IMR-90 (cell line): ENCODE data around the gene EXOC4. TPM values are rescaled to one million over a fixed set of nuclear protein-coding genes. Genes with fewer than 3 reads are reported as not detected.

Experiments
- ATAC-seq: fragments of 200-7000 bp; cut with Tn5 transposase; 2 replicates; pipeline ENCODE4 v1.9.1; 2020; ENCODE audit warnings: low read depth, mild to moderate bottlenecking, moderate library complexity
- BruUV-seq: library from RNA; stranded (reverse); fragments of 400-500 nt; replicated peaks from 2 replicates; lab custom pipeline; 2021; lab: Mats Ljungman, UMichigan
- CTCF ChIA-PET: fragments of 300-600 bp; formaldehyde crosslinking; extraction: SDS; loops from one replicate; lab custom pipeline; 2021; ENCODE audit warnings: antibody characterized with exemption; lab: Yijun Ruan, JAX
- POLR2A ChIA-PET: fragments of 300-600 bp; sonication (Branson Sonifier 250); formaldehyde crosslinking; loops from one replicate; lab custom pipeline; 2022; ENCODE audit warnings: antibody characterized with exemption; ENCODE audit not compliant: unreplicated experiment; lab: Charles Lee
- DNase-seq: peaks from one replicate; pipeline ENCODE4 v3.0.0; 2013
- H2AFZ ChIP-seq: replicated peaks from 2 replicates; pipeline ENCODE3; 2013; ENCODE audit warnings: low read length, mild to moderate bottlenecking; ENCODE audit not compliant: poor library complexity
- H2AK5ac ChIP-seq: 2 replicates; pipeline ENCODE4 v1.6.1; 2013; ENCODE audit warnings: low read depth, low read length, inconsistent platforms
- H2AK9ac ChIP-seq: replicated peaks from 2 replicates; pipeline ENCODE3; 2013; ENCODE audit warnings: mild to moderate bottlenecking, low read depth, low read length, moderate library complexity; ENCODE audit not compliant: poor library complexity
- H2BK120ac ChIP-seq: 2 replicates; pipeline ENCODE4 v1.6.1; 2013; ENCODE audit warnings: low read depth, low read length, inconsistent platforms
- H2BK15ac ChIP-seq: 3 replicates; pipeline ENCODE4 v1.6.1; 2013; ENCODE audit warnings: low read depth, low read length, inconsistent platforms
- H2BK20ac ChIP-seq: 2 replicates; pipeline ENCODE4 v1.6.1; 2013; ENCODE audit warnings: low read depth, mild to moderate bottlenecking, inconsistent platforms, low read length, moderate library complexity
- H2BK5ac ChIP-seq: 2 replicates; pipeline ENCODE4 v1.6.1; 2013; ENCODE audit warnings: mild to moderate bottlenecking, low read depth, low read length, inconsistent platforms; ENCODE audit not compliant: poor library complexity, severe bottlenecking
- H3K14ac ChIP-seq: replicated peaks from 2 replicates; pipeline ENCODE4 v1.6.1; 2013; ENCODE audit warnings: low read depth, low read length, inconsistent platforms
- H3K18ac ChIP-seq: 2 replicates; pipeline ENCODE4 v1.6.1; 2013; ENCODE audit warnings: low read depth, low read length, control low read depth
- H3K23ac ChIP-seq: 2 replicates; pipeline ENCODE4 v1.6.1; 2013; ENCODE audit warnings: low read depth, low read length, inconsistent platforms
- H3K27ac ChIP-seq: 2 replicates; pipeline ENCODE4 v1.5.1; 2013; ENCODE audit warnings: mild to moderate bottlenecking, control low read depth, low read length; ENCODE audit not compliant: insufficient read depth
- H3K27me3 ChIP-seq: 2 replicates; pipeline ENCODE4 v1.6.1; 2013; ENCODE audit warnings: low read length; ENCODE audit not compliant: control insufficient read depth, insufficient read depth
- H3K36me3 ChIP-seq: 2 replicates; pipeline ENCODE4 v1.6.1; 2013; ENCODE audit warnings: low read length, mixed read lengths; ENCODE audit not compliant: control insufficient read depth, insufficient read depth
- H3K4ac ChIP-seq: 2 replicates; pipeline ENCODE4 v1.6.1; 2013; ENCODE audit warnings: low read depth, low read length, inconsistent platforms
- H3K4me1 ChIP-seq: 2 replicates; pipeline ENCODE4 v1.6.1; 2013; ENCODE audit warnings: low read length, mixed read lengths; ENCODE audit not compliant: control insufficient read depth, insufficient read depth
- H3K4me2 ChIP-seq: 2 replicates; pipeline ENCODE4 v1.6.1; 2013; ENCODE audit warnings: low read depth, mild to moderate bottlenecking, control low read depth, low read length, moderate library complexity
- H3K4me3 ChIP-seq: 2 replicates; pipeline ENCODE4 v1.5.1; 2013; ENCODE audit warnings: low read depth, mild to moderate bottlenecking, control low read depth, low read length, moderate library complexity; ENCODE audit not compliant: insufficient read depth
- H3K56ac ChIP-seq: 2 replicates; pipeline ENCODE4 v1.6.1; 2013; ENCODE audit warnings: low read length, inconsistent platforms; ENCODE audit not compliant: insufficient read depth; ENCODE audit errors: extremely low read depth
- H3K79me1 ChIP-seq, 2 experiments: 2 replicates each; pipeline ENCODE4 v1.6.1; 2013; ENCODE audit warnings: low read length in 2 of 2, inconsistent platforms in 1 of 2, low read depth in 1 of 2
- H3K9ac ChIP-seq: 2 replicates; pipeline ENCODE4 v1.6.1; 2013; ENCODE audit warnings: low read depth, low read length, control low read depth
- H3K9me1 ChIP-seq: 2 replicates; pipeline ENCODE4 v1.6.1; 2013; ENCODE audit warnings: low read length, inconsistent platforms; ENCODE audit not compliant: insufficient read depth
- H3K9me3 ChIP-seq: 2 replicates; pipeline ENCODE4 v1.6.1; 2013; ENCODE audit warnings: low read length; ENCODE audit not compliant: control insufficient read depth, insufficient read depth
- H4K20me1 ChIP-seq: 2 replicates; pipeline ENCODE4 v1.6.1; 2013; ENCODE audit warnings: low read length, inconsistent platforms; ENCODE audit not compliant: insufficient read depth
- H4K5ac ChIP-seq: 2 replicates; pipeline ENCODE4 v1.6.1; 2013; ENCODE audit warnings: mild to moderate bottlenecking, low read depth, low read length, control low read depth
- H4K8ac ChIP-seq, 2 experiments: 2 replicates each; pipeline ENCODE4 v1.6.1; 2013; ENCODE audit warnings: low read depth in 2 of 2, low read length in 2 of 2, control low read depth in 1 of 2, inconsistent platforms in 1 of 2
- H4K91ac ChIP-seq: 2 replicates; pipeline ENCODE4 v1.6.1; 2013; ENCODE audit warnings: low read depth, low read length, inconsistent platforms; ENCODE audit not compliant: insufficient read depth
- MAFK ChIP-seq: IDR thresholded peaks from 2 replicates; pipeline ENCODE4 v1.6.1; 2012; ENCODE audit warnings: low read depth, low read length, improper control_type of control experiment
- MXI1 ChIP-seq: IDR thresholded peaks from 2 replicates; pipeline ENCODE4 v1.6.1; 2012; ENCODE audit warnings: low read depth, mild to moderate bottlenecking, low read length, moderate library complexity, borderline replicate concordance
- WGBS, 2 experiments: methylation state at CpG; one replicate each; pipeline versions ENCODE4 v1.1.5 to v1.1.7; 2013; ENCODE audit warnings: missing lambda C conversion rate in 2 of 2; ENCODE audit not compliant: insufficient read length in 1 of 2; ENCODE audit errors: extremely low coverage in 2 of 2; 5-methylcytosine and 5-hydroxymethylcytosine counted together
- dilution Hi-C: fragments of 300-500 bp; cut with HindIII; formaldehyde crosslinking; loops from one replicate; pipeline ENCODE4 v1.14.3; 2018; ENCODE audit warnings: low sequenced_read_pairs; ENCODE audit not compliant: unreplicated experiment
- in situ Hi-C: fragments of 300-500 bp; cut with MboI; formaldehyde crosslinking; loops from 3 replicates; pipeline ENCODE4 v1.14.3; 2019; ENCODE audit warnings: low sequenced_read_pairs, inconsistent platforms, mixed read lengths
- intact Hi-C: fragments of 100-400 bp; cut with micrococcal nuclease; formaldehyde crosslinking; loops from 2 replicates; pipeline ENCODE4 v1.10.0; 2022
- polyA plus RNA-seq, 3 experiments: library from polyadenylated mRNA; depleted of rRNA; stranded (reverse); fragments of >200 nt; gene quantifications; 2 replicates each; pipeline ENCODE4 v1.2.3, GENCODE V29; 2012; ENCODE audit warnings: low replicate concordance in 1 of 3
- total RNA-seq: library from RNA; depleted of rRNA; stranded (reverse); fragments of >200 nt; gene quantifications from 2 replicates; pipeline ENCODE4 v1.2.3, GENCODE V29; 2012

EXOC4 gene
- total and polyA plus RNA-seq, 2 of the 4 experiments (the other 2 are of a cell fraction): 25.4 to 94.6 TPM

- Histone ChIP-seq H3K4me3 (no peak overlapping the region), H3K23ac (no peak overlapping the region), H2BK120ac (no peak overlapping the region), H4K8ac (no peak overlapping the region), H2AK5ac (no peak overlapping the region), H3K4me2 (no peak overlapping the region), H3K27ac (no peak overlapping the region), H2AFZ (no peak overlapping the region), H2BK20ac (no peak overlapping the region), H2BK5ac (no peak overlapping the region), H3K79me1 (no peaks in the 10 kb centered on the region), H3K9ac (no peak overlapping the region), H4K20me1 (no peaks in the 10 kb centered on the region), H3K4ac (no peak overlapping the region), H3K9me3 (no peaks in the 10 kb centered on the region), H3K18ac (no peak overlapping the region), H4K91ac (no peak overlapping the region), H3K14ac (no peak overlapping the region), H3K27me3 (no peaks in the 10 kb centered on the region), H3K4me1 (no peaks in the 10 kb centered on the region), H3K36me3 (no peaks in the 10 kb centered on the region), H3K56ac (no peak overlapping the region), H3K9me1 (no peaks in the 10 kb centered on the region), H2AK9ac (no peak overlapping the region), H2BK15ac (no peak overlapping the region), H4K5ac (no peak overlapping the region)
- no peak for DNase-seq
- intact Hi-C loops: no loop called here
- ChIA-PET POLR2A (no interaction called here), CTCF (no interaction called here)
- in situ Hi-C loops: no loop called here
- no peak for ATAC-seq
- 48% methylated on average over 3 of the region's 5 CpGs; no CpG with 5 or more reads in 1 of the 2 experiments for WGBS, 2 experiments
- dilution Hi-C loops: no loop called here
- no TSS peak for BruUV-seq
- TF ChIP-seq MAFK (peak; percentile 63), MXI1 (no peak)
Observed at GRCh38 chr7:133978502-133979295, 725.8 kb downstream of the EXOC4 start.
